CD4-positive, alpha-beta T cell treated with Interleukin-15 for 1 hour (primary cell): ENCODE data around the gene BRCA2.

Experiments
- DNase-seq: peaks from one replicate; pipeline ENCODE4 v3.0.0-alpha.2; 2020

BRCA2 gene

DNA sequence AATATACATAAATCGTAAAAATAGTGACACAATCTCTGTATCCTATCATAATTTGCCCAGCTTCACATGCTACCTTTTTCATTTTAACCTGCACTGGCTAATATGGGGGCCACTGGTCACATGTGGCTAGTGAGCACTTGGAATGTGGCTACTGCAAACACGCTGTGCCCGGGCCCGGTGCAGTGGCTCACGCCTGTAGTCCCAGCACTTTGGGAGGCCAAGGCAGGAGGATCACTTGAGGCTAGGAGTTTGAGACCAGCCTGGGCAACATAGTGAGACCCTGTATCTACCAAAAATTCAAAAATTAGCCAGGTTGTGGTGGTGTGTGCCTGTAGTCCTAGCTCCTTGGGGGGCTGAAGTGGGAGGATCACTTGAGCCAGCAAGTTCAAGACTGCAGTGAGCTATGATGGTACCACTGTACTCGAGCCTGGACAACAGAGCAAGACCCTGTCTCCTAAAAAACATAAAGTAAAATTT, 114.2 kb downstream of the BRCA2 start:
- no peak for DNase-seq

DNA sequence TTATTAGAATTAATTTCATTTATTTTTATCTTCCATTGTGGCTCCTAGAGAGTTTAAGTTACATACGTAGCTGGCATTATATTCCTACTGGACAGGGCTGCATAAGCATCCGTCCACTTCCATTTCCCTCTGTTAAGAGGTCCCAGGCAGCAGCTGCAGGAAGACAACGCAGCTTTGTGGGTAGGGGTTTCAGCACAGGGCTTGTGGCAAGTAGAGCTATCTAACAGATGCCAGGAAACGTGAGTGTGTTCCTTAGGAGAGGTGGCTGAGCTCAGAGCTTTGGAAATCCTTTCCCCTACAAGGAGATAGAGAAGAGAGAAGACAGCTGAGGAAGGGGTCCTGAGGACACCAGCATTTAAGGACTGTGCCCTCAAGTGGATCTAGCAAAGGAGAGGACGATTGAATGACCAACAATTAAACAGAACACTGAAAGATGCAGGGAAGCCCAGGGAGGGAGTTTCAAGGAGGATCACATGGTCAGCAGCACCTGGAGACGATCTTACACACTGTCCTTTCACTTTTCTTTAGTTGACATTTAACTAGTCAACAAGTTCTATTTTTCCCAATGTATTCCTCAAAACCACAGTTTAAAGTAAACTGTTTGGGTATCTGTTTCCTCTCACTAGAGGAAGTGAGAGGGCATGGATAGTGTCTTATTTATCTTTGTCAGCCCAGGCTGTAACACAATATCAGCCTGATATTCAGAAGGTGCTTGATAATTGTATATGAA, 114.9 kb downstream of the BRCA2 start:
- no peak for DNase-seq

DNA sequence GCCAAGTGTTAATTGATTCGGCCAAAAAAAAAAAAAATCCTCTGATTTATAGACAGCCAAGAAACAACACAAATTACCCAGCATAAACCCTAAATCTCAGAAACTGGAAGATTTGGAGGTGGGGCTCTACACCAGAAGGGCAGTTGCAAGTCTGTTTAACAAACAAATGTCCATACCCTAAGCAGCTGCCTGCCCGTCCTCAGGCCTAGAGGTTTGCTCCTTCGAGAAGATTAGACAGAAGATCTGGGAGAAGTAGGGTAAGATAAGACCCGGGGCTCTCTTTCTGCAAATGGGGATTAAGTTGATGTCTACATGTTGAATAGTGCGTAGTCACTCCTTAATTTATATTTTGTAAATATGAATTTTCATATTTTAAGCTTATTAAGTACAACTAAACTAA, 116.1 kb downstream of the BRCA2 start:
- no peak for DNase-seq

DNA sequence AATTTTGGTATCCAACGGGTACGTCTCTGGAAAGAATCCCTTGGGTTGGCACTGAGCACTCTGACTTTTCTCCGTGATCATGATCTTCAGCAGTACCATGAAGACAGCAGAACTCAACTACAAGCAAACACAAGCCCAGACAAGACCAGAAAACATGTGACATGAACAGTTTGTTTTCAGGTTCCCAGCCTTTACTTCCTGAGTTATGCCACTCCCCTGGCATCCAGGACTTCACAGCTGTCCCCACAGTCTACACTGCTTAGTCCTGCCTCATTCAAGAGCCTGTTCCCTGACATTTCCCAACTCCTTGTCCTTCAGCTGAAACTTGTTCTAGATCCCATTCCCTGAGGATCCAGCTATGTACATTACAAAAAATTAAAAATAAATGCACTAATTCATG, 117.5 kb downstream of the BRCA2 start:
- DNase-seq: no peak

DNA sequence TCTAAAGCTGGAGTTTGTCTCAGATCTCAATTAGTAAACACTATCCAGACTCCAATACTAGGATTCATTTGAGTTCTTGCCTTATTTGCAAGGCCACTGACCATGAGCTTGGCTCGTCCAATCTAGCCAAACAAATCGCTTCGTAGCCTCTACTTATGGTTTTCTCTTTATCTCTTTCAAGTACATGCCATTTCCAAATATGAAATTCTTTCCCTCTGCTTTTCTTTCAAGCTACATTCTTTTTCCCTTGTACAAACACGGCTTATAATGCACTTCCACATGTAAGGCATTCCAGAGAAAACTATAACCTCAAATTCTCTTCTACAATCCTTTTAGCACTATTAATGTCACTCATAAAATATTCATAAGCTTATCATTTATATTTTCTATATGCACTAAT, 123.6 kb downstream of the BRCA2 start:
- no peak for DNase-seq

DNA sequence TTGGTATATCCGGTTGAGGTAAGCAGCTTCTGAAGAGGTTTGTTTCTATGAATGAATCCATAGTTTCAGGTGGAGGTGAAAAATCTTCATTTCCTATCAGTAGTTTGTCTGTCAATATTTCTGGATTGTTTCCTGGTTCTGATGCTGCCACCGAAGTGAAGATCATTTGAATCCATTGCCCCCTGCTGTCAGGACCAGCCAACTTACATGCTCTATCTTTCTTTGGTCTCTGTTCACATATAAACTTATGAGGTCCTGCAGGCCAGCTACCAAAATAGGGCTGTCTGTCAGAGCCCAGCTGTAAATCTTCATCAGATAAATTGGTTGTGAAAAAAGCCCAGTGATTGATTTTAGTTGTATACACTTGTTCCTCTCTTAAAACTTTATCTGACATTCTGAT, 127.8 kb downstream of the BRCA2 start:
- DNase-seq: peak; percentile 38

DNA sequence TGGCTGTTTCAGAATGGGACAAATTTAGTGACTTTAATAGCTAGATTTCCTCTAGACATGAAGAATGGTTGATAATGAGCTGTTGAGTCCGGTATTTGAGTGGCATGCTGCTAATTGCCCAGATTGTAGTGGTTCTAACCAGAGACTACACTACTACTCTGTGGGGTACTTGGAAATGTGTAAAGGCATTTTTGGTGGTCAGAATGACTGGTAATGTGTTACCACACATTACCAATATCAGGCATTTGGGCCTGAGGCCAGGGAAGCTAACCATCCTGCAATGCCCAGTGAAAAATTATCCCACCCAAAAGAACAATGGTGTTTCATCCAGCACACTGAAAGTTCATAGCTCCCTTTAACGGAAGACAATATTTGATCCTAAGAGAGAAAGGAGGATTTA, 130.2 kb downstream of the BRCA2 start:
- DNase-seq: no peak

DNA sequence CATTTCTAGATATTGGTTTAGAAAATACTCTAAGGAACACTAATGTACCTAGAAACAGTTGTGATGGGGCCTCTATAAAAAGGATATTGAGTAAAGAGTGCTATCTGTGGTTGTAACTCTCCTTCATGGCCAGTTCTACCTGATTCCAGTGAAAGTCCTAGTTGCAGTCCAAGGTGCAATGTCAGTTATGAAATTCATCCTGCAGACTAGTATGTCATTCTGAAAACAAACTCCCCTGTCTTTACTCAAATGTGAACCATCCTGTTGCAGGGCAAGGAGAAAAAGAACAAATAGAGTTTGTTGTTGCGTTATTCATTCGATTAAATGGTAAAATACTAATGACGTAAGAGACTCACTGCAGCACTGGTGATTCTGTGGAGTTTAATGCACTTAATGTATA, 130.9 kb downstream of the BRCA2 start:
- DNase-seq: no peak

DNA sequence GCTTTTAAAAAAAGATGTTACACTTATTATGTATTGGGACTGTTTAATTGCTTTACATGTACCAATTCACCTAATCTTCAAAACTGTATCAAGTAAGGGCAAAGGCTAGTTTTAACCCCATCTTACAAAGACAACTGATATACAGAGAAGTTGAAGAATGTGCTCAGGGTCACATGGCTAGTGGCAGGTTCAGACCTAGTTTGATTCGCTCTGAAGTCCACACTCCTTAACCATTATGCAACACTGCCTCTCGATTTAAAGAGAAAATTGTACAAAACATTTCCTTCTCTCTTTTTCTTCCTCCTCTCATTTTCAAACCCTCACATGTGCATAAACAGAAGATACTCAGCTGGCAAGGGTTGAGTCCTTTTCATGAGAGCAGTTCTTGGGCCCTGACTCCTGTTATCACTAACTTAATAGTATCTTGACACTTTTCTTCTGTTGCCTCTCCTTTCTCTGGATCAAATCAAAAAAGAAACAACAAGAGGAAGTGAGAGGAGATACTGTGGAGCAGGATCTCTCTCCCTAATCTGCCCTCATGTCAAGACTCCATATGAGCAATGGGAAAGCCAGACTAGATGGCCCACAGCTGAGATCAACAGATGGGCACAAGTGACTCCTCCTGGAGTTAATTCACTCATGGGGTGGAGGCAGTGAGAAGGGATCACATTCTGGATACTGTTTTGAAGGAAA, 131.6 kb downstream of the BRCA2 start:
- no peak for DNase-seq

DNA sequence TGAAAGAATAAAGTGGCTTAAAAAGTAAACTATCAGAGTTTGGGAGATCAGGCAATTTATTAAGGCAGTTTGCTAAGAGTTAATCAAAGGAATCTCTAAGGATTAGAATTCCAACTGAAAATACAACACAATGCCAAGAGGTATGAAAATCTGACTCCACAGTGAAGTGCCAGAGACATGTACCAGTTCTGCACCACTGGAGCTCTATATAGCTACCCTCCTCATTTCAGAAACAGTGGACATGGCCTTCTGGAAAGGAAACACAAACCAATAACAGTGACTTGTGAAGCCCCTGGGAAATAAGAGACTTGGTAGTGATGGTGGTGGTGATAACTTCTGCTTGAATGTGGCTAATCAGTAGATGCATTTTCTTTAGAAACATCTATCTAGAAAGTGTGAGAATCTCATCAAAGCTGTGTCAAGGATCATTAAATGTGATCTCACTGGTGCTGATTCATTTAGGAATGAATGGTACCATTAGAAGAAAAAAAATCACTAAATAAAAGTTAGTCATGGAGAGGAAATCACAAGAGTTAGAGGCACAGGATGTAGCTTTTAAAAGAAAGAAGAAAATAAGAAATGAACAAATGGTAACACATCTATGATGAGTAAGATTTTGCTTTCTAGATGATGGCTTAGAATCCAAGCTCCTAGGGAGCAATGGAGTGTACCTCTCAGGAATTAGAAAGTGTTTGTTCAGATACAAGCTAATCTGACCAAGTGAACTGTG, 132.8 kb downstream of the BRCA2 start:
- no peak for DNase-seq

DNA sequence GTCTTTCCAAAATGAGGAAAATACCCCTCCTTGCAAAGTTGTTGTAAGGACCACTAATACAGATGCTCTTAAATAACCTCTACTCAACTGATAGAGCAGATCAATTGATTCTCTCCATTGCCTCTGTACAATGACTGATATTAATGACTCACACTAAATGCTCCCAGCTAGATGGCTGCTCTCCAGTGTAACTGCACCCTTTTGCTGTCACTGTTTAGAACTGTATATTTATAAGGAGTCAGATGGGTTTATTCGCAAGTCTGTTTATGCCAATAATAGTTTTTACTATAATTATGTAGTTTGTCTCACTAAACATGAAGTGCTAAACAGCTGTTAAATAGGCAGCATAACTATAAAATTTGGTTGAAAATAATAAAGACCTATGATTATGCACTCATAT, 133.7 kb downstream of the BRCA2 start:
- no peak for DNase-seq
